ENCODE measurements around the gene BBS9. TPM values are rescaled to one million over a fixed set of nuclear protein-coding genes. Genes with fewer than 3 reads are reported as not detected.

BBS9 gene
- total RNA-seq, 1 experiment from 2014 or later = 4.7 TPM

DNA sequence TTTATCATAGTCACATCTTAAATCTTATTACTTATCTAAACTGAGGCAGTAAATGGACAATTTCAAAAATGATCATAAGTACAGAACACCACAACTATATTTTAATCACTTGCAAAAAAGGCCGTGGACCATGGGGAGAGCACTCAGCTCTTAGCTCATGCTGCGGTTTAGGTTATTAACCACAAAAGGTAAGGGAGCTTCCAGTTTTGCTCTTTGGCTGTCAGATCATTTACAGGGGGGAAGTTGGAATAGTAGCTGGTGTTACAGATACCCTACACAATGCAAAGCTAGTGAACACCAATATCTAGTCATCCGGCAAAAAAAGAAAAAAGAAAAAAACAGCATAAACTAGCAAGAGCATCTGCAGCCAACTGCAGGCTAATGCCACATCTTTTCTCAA is 147.0 kb downstream of the BBS9 start:
- CTCF ChIA-PET = no interaction called here
- no peak overlapping the region for H3K27ac Mint-ChIP-seq (ENCODE audit: unreplicated experiment)
- H3K4me3 Mint-ChIP-seq (ENCODE audit: unreplicated experiment) = no peak overlapping the region
- H3K9me3 Mint-ChIP-seq (ENCODE audit: unreplicated experiment) = peaks cover 19% of the 10 kb centered on the region
- no peaks in the 10 kb centered on the region for H3K36me3 ChIP-seq (ENCODE audit: control insufficient read depth, insufficient read depth, low read length)
- H3K36me3 Mint-ChIP-seq (ENCODE audit: insufficient read depth, unreplicated experiment) = no peaks in the 10 kb centered on the region
- intact Hi-C loops (cut with micrococcal nuclease; ENCODE audit: unreplicated experiment) = no loop called here
- POLR2A ChIA-PET = no interaction called here
- no peaks in the 10 kb centered on the region for H3K27me3 Mint-ChIP-seq (ENCODE audit: insufficient read depth, unreplicated experiment)
- no TSS peak for BruUV-seq (replicated peaks)
- TF ChIP-seq, protein P1, sequence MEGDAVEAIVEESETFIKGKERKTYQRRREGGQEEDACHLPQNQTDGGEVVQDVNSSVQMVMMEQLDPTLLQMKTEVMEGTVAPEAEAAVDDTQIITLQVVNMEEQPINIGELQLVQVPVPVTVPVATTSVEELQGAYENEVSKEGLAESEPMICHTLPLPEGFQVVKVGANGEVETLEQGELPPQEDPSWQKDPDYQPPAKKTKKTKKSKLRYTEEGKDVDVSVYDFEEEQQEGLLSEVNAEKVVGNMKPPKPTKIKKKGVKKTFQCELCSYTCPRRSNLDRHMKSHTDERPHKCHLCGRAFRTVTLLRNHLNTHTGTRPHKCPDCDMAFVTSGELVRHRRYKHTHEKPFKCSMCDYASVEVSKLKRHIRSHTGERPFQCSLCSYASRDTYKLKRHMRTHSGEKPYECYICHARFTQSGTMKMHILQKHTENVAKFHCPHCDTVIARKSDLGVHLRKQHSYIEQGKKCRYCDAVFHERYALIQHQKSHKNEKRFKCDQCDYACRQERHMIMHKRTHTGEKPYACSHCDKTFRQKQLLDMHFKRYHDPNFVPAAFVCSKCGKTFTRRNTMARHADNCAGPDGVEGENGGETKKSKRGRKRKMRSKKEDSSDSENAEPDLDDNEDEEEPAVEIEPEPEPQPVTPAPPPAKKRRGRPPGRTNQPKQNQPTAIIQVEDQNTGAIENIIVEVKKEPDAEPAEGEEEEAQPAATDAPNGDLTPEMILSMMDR (IDR thresholded peaks at IDR 0.05; ENCODE audit: insufficient read depth in 1 of 2, low read depth in 1 of 2, low read length in 1 of 2, severe bottlenecking in 1 of 2, unreplicated experiment in 1 of 2) = no peak
- no peak for DNase-seq
- H3K4me3 ChIP-seq (ENCODE audit: low read depth, low read length) = no peak overlapping the region
- H3K4me1 Mint-ChIP-seq (ENCODE audit: low read depth, unreplicated experiment) = no peaks in the 10 kb centered on the region
- H3K4me1 ChIP-seq = no peaks in the 10 kb centered on the region
- H3K27me3 ChIP-seq (replicated peaks; ENCODE audit: control insufficient read depth, insufficient read depth, low read length) = no peaks in the 10 kb centered on the region
- no peaks in the 10 kb centered on the region for H3K9me3 ChIP-seq

DNA sequence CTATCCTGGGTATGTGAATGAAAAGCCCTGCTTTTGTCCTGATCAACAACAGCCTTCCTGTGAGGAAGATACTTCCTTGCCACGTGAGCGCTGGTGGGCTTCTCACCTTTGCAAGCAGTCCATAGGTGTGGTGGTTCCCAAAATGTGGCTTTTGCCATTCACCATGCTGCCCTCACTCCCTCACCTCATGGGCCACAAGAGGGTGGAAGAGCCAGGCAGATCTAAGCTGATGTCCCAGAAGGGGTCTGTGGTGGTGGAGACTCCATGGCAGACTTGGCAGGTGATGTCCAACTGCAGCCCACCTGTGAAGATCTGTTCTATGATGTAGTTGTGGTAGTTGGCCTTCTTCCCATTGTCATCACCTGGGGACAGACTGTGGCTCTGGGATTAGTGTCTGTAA is 147.4 kb downstream of the BBS9 start:
- Mint-ChIP-seq H3K27me3 (ENCODE audit: insufficient read depth, unreplicated experiment) (no peaks in the 10 kb centered on the region), H3K36me3 (ENCODE audit: insufficient read depth, unreplicated experiment) (no peaks in the 10 kb centered on the region), H3K4me3 (ENCODE audit: unreplicated experiment) (no peak overlapping the region), H3K9me3 (ENCODE audit: unreplicated experiment) (peaks cover 15% of the 10 kb centered on the region), H3K27ac (ENCODE audit: unreplicated experiment) (no peak overlapping the region), H3K4me1 (ENCODE audit: low read depth, unreplicated experiment) (no peaks in the 10 kb centered on the region)
- Histone ChIP-seq H3K9me3 (no peaks in the 10 kb centered on the region), H3K27me3 (replicated peaks; ENCODE audit: control insufficient read depth, insufficient read depth, low read length) (no peaks in the 10 kb centered on the region), H3K4me1 (no peaks in the 10 kb centered on the region), H3K4me3 (ENCODE audit: low read depth, low read length) (no peak overlapping the region), H3K36me3 (ENCODE audit: control insufficient read depth, insufficient read depth, low read length) (no peaks in the 10 kb centered on the region)
- TF ChIP-seq, protein P1 (IDR thresholded peaks at IDR 0.05; ENCODE audit: insufficient read depth in 1 of 2, low read depth in 1 of 2, low read length in 1 of 2, severe bottlenecking in 1 of 2, unreplicated experiment in 1 of 2) = no peak
- ChIA-PET POLR2A (no interaction called here), CTCF (no interaction called here)
- intact Hi-C loops (cut with micrococcal nuclease; ENCODE audit: unreplicated experiment) = no loop called here
- no peak for DNase-seq
- BruUV-seq (replicated peaks) = no TSS peak

DNA sequence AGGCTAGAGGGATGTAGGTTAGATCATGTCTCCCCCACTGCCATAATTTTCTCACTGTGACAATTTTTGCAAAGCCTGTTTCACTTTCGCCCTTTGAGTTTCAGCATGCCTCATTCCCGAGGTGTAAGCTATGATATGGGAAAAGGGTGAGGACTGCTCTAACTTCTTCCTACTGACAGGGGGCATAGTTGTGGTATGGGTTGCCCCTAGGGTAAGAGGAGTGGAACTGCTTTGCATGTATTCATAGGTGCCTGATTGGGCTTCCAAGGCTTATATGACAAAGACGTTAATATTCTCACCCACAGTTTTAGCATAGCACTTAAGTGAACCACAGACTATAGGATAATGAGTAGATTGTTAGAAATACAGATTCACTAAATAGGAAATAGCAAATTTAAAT is 148.7 kb downstream of the BBS9 start:
- Histone ChIP-seq H3K36me3 (ENCODE audit: control insufficient read depth, insufficient read depth, low read length) (no peaks in the 10 kb centered on the region), H3K9me3 (no peaks in the 10 kb centered on the region), H3K27me3 (replicated peaks; ENCODE audit: control insufficient read depth, insufficient read depth, low read length) (no peaks in the 10 kb centered on the region), H3K4me1 (no peaks in the 10 kb centered on the region), H3K4me3 (ENCODE audit: low read depth, low read length) (no peak overlapping the region)
- ChIA-PET POLR2A (no interaction called here), CTCF (no interaction called here)
- DNase-seq = no peak
- TF ChIP-seq, protein P1 (IDR thresholded peaks at IDR 0.05; ENCODE audit: insufficient read depth in 1 of 2, low read depth in 1 of 2, low read length in 1 of 2, severe bottlenecking in 1 of 2, unreplicated experiment in 1 of 2) = no peak
- intact Hi-C loops (cut with micrococcal nuclease; ENCODE audit: unreplicated experiment) = no loop called here
- Mint-ChIP-seq H3K4me1 (ENCODE audit: low read depth, unreplicated experiment) (no peaks in the 10 kb centered on the region), H3K36me3 (ENCODE audit: insufficient read depth, unreplicated experiment) (no peaks in the 10 kb centered on the region), H3K9me3 (ENCODE audit: unreplicated experiment) (peaks cover 10% of the 10 kb centered on the region), H3K27me3 (ENCODE audit: insufficient read depth, unreplicated experiment) (no peaks in the 10 kb centered on the region), H3K27ac (ENCODE audit: unreplicated experiment) (no peak overlapping the region), H3K4me3 (ENCODE audit: unreplicated experiment) (no peak overlapping the region)
- no TSS peak for BruUV-seq (replicated peaks)
